Erythroblast (primary cell): ENCODE results near the gene CCNT1.
"Not testable (repeated sequence)": the region's sequence is repeated elsewhere in the genome, so short reads cannot be mapped to it uniquely, and the experiment has no call there.

Experiments
- GATA1 ChIP-seq: IDR thresholded peaks from 2 replicates; pipeline ENCODE4 v1.6.1; 2011; ENCODE audit warnings: low read depth, mild to moderate bottlenecking, control low read depth, low read length, moderate library complexity
- POLR2A ChIP-seq: IDR thresholded peaks from 2 replicates; pipeline ENCODE4 v1.6.1; 2011; ENCODE audit warnings: mild to moderate bottlenecking, low read length

GRCh38 chr12:48698822-48699221, 17.7 kb downstream of the CCNT1 start:
- TF ChIP-seq POLR2A, GATA1: not testable (repeated sequence)
